HCT116 (cell line): Measurements from ENCODE around the gene TKTL2. TPM values are rescaled to one million over a fixed set of nuclear protein-coding genes. Genes with fewer than 3 reads are reported as not detected.

Source experiments
- ATAC-seq: fragments of 200-7000 bp; cut with Tn5 transposase; 2 replicates; pipeline ENCODE4 v1.9.1; 2020; ENCODE audit warnings: mild to moderate bottlenecking, moderate library complexity
- BruUV-seq: library from RNA; stranded (reverse); fragments of 400-500 nt; replicated peaks from 2 replicates; lab custom pipeline; 2021; lab: Mats Ljungman, UMichigan
- CTCF ChIA-PET: fragments of 300-600 bp; sonication (Branson Sonifier 250); formaldehyde crosslinking; loops from one replicate; lab custom pipeline; 2021; ENCODE audit warnings: antibody characterized with exemption; lab: Charles Lee
- POLR2A ChIA-PET: fragments of 300-600, 350-600 bp; sonication (Branson Sonifier 250); formaldehyde crosslinking; loops from one replicate; lab custom pipeline; 2021; ENCODE audit warnings: antibody characterized with exemption; lab: Charles Lee
- RAD21 ChIA-PET, 2 experiments: fragments of 300-600 bp; sonication (Branson Sonifier 250); formaldehyde crosslinking; loops; one replicate each; lab custom pipeline; 2023; ENCODE audit warnings: low total read pairs in 2 of 2; ENCODE audit not compliant: uncharacterized antibody in 2 of 2, unreplicated experiment in 2 of 2, low non-redundant PET in 1 of 2; lab: Charles Lee
- DNase-seq: peaks from one replicate; pipeline ENCODE4 v3.0.0-alpha.2; 2010; ENCODE audit warnings: low read depth, low spot score
- H2AFZ ChIP-seq: fragments of 200-600 bp; shearing (Covaris generic), sonication (generic); 2 replicates; pipeline ENCODE4 v1.6.1; 2017; ENCODE audit warnings: low read depth, mixed run types, mixed read lengths, antibody characterized with exemption, low read length; ENCODE audit not compliant: poor library complexity, severe bottlenecking
- H3K27ac ChIP-seq: 2 replicates; pipeline ENCODE4 v1.5.1; 2012; ENCODE audit warnings: low read depth, low read length
- H3K27me3 ChIP-seq: fragments of 200-600 bp; sonication (generic); 2 replicates; pipeline ENCODE4 v1.6.1; 2016; ENCODE audit warnings: mixed run types, low read length, mixed read lengths; ENCODE audit not compliant: insufficient read depth
- H3K36me3 ChIP-seq, 2 experiments: fragments of 200-500 bp in 1 of 2; fragments of 200-600 bp in 1 of 2; sonication (Bioruptor generic) in 1 of 2; sonication (generic) in 1 of 2; 2 replicates each; pipeline versions ENCODE4 v1.5.1 to v1.6.1; 2014 to 2016; ENCODE audit warnings: low read length in 2 of 2, inconsistent platforms in 1 of 2, mixed read lengths in 1 of 2, mixed run types in 1 of 2; ENCODE audit not compliant: insufficient read depth in 2 of 2, control insufficient read depth in 1 of 2
- H3K4me1 ChIP-seq, 2 experiments: fragments of 200-600 bp in 1 of 2; sonication (generic) in 1 of 2; 2 replicates each; pipeline versions ENCODE4 v1.5.1 to v1.6.1; 2012 to 2017; ENCODE audit warnings: low read length in 2 of 2, inconsistent platforms in 1 of 2, mild to moderate bottlenecking in 1 of 2, mixed read lengths in 1 of 2, mixed run types in 1 of 2, moderate library complexity in 1 of 2; ENCODE audit not compliant: insufficient read depth in 2 of 2, control insufficient read depth in 1 of 2
- H3K4me2 ChIP-seq: fragments of 200-600 bp; sonication (generic); 2 replicates; pipeline ENCODE4 v1.6.1; 2017; ENCODE audit warnings: mixed run types, low read length, mixed read lengths
- H3K4me3 ChIP-seq, 2 experiments: fragments of 200-600 bp in 1 of 2; sonication (generic) in 1 of 2; replicated peaks in 1 of 2; 2 replicates each; pipeline ENCODE4 v1.5.1; 2011 to 2016; ENCODE audit warnings: low read length in 2 of 2, control low read depth in 1 of 2, low read depth in 1 of 2, mild to moderate bottlenecking in 1 of 2, mixed read lengths in 1 of 2, mixed run types in 1 of 2
- H3K79me2 ChIP-seq: fragments of 200-600 bp; sonication (generic); 2 replicates; pipeline ENCODE4 v1.6.1; 2017; ENCODE audit warnings: mild to moderate bottlenecking, mixed run types, low read length, moderate library complexity, mixed read lengths; ENCODE audit not compliant: insufficient read depth
- H3K9ac ChIP-seq: fragments of 200-600 bp; sonication (generic); 2 replicates; pipeline ENCODE4 v1.6.1; 2016; ENCODE audit warnings: low read length, mixed read lengths
- H3K9me2 ChIP-seq: fragments of 200-600 bp; sonication (generic), shearing (Covaris generic); 2 replicates; pipeline ENCODE4 v1.6.1; 2017; ENCODE audit warnings: mixed run types, mild to moderate bottlenecking, moderate library complexity; ENCODE audit not compliant: insufficient read depth
- H3K9me3 ChIP-seq, 2 experiments: fragments of 200-500 bp in 1 of 2; fragments of 200-600 bp in 1 of 2; sonication (Bioruptor generic) in 1 of 2; sonication (generic) in 1 of 2; 2 replicates each; pipeline ENCODE4 v1.6.1; 2014 to 2017; ENCODE audit warnings: low read length in 2 of 2, mixed read lengths in 2 of 2, inconsistent platforms in 1 of 2, low read depth in 1 of 2, mild to moderate bottlenecking in 1 of 2, mixed run types in 1 of 2, moderate library complexity in 1 of 2; ENCODE audit not compliant: control insufficient read depth in 1 of 2, insufficient read depth in 1 of 2
- H4K20me1 ChIP-seq: fragments of 200-600 bp; sonication (generic), shearing (Covaris generic); 2 replicates; pipeline ENCODE4 v1.6.1; 2017; ENCODE audit warnings: mixed run types, mild to moderate bottlenecking, moderate library complexity; ENCODE audit not compliant: insufficient read depth
- CEBPB ChIP-seq: IDR thresholded peaks from 2 replicates; pipeline ENCODE4 v1.6.1; 2012; ENCODE audit warnings: low read depth
- EZH2phosphoT487 ChIP-seq: fragments of 200-600 bp; IDR thresholded peaks from 2 replicates; pipeline ENCODE4 v1.6.1; 2018; ENCODE audit warnings: antibody characterized with exemption, borderline replicate concordance
- POLR2AphosphoS5 ChIP-seq: IDR thresholded peaks from 2 replicates; pipeline ENCODE4 v1.6.1; 2011; ENCODE audit warnings: mild to moderate bottlenecking, low read depth, low read length, moderate library complexity
- intact Hi-C: fragments of 100-400 bp; cut with micrococcal nuclease; formaldehyde crosslinking; loops from 2 replicates; pipeline ENCODE4 v1.10.0; 2022
- total RNA-seq: library from RNA; stranded (reverse); gene quantifications from one replicate; pipeline ENCODE4 v1.2.1, GENCODE V29; 2021; ENCODE audit not compliant: unreplicated experiment

TKTL2 gene
- total RNA-seq, 1 experiment from 2014 or later: not detected

- ChIA-PET RAD21 (no interaction called here), CTCF (no interaction called here), POLR2A (no interaction called here)
- no peak for ATAC-seq
- H3K9me3 ChIP-seq: no peaks in the 10 kb centered on the region
- no peak overlapping the region for H3K9ac ChIP-seq
- no peaks in the 10 kb centered on the region for H3K79me2 ChIP-seq
- H3K27me3 ChIP-seq: no peaks in the 10 kb centered on the region
- intact Hi-C loops: no loop called here
- no peak overlapping the region for H2AFZ ChIP-seq
- no peak for TF ChIP-seq POLR2AphosphoS5
- 0 out of 2 replicates have a peak, but pooled peaks have one; percentile 36 for TF ChIP-seq CEBPB
- H3K36me3 ChIP-seq: no peaks in the 10 kb centered on the region
- H3K4me1 ChIP-seq: no peaks in the 10 kb centered on the region
- no peaks in the 10 kb centered on the region for H4K20me1 ChIP-seq
- no peak overlapping the region for H3K4me3 ChIP-seq
- no peak for DNase-seq
- H3K9me2 ChIP-seq: no peaks in the 10 kb centered on the region; the same call in 1 of the 2 replicates
- H3K4me2 ChIP-seq: no peak overlapping the region
- H3K27ac ChIP-seq: no peak overlapping the region
- no TSS peak for BruUV-seq
Measured at GRCh38 chr4:163467082-163467770, 6.3 kb downstream of the TKTL2 start.

DNA sequence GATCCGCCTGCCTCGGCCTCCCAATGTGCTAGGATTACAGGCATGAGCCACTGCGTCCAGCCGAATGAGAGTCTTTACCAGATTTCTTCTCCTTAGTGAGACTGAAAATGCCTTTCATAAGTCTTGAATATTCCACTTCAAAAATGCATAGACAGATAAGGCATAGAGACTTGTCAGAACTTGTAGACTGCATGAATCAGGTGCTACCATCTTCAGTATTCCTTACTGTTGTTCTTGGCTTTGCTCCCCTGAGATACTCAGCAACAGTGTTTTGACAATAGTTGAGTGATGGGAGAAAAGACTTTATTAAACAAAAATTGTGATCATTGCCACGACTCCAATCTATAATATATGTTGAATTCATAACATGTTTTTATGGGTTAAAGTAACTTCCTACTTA is 11.0 kb downstream of the TKTL2 start:
- H3K9ac ChIP-seq: no peak overlapping the region
- no TSS peak for BruUV-seq
- TF ChIP-seq EZH2phosphoT487 (no peak), CEBPB (no peak)
- TF ChIP-seq, all 23 proteins: peak for 0
- H3K9me2 ChIP-seq: no peaks in the 10 kb centered on the region
- H3K9me3 ChIP-seq: no peaks in the 10 kb centered on the region
- no peak overlapping the region for H2AFZ ChIP-seq
- no peak for ATAC-seq
- no peak overlapping the region for H3K4me2 ChIP-seq
- no peaks in the 10 kb centered on the region for H4K20me1 ChIP-seq
- H3K79me2 ChIP-seq: no peaks in the 10 kb centered on the region
- H3K4me3 ChIP-seq: no peak overlapping the region
- H3K36me3 ChIP-seq: no peaks in the 10 kb centered on the region
- no peaks in the 10 kb centered on the region for H3K4me1 ChIP-seq
- POLR2A ChIA-PET: no interaction called here
- no peak for DNase-seq
- RAD21 ChIA-PET: no interaction called here
- H3K27ac ChIP-seq: no peak overlapping the region
- CTCF ChIA-PET: no interaction called here
- intact Hi-C loops: no loop called here
- no peaks in the 10 kb centered on the region for H3K27me3 ChIP-seq
